GM10248 (cell line): ENCODE results near the gene LSM7.

Experiments
- CTCF ChIA-PET: fragments of 300-600 bp; sonication (Branson Sonifier 250); formaldehyde crosslinking; extraction: SDS; loops from one replicate; lab custom pipeline; 2021; ENCODE audit warnings: antibody characterized with exemption; lab: Yijun Ruan, JAX
- POLR2A ChIA-PET: fragments of 350-650 bp; sonication (Branson Sonifier 250); formaldehyde crosslinking; extraction: SDS; loops from one replicate; lab custom pipeline; 2020; ENCODE audit warnings: antibody characterized with exemption; lab: Yijun Ruan, JAX
- DNase-seq: peaks from one replicate; pipeline ENCODE4 v3.0.0; 2012; ENCODE audit errors: extremely low spot score
- TF ChIP-seq, protein P1 (sequence below): IDR thresholded peaks from 2 replicates; pipeline ENCODE4 v1.5.1; 2012; ENCODE audit warnings: mild to moderate bottlenecking, low read depth; ENCODE audit errors: extremely low read depth, missing control alignments, control extremely low read depth

Gene LSM7

DNA sequence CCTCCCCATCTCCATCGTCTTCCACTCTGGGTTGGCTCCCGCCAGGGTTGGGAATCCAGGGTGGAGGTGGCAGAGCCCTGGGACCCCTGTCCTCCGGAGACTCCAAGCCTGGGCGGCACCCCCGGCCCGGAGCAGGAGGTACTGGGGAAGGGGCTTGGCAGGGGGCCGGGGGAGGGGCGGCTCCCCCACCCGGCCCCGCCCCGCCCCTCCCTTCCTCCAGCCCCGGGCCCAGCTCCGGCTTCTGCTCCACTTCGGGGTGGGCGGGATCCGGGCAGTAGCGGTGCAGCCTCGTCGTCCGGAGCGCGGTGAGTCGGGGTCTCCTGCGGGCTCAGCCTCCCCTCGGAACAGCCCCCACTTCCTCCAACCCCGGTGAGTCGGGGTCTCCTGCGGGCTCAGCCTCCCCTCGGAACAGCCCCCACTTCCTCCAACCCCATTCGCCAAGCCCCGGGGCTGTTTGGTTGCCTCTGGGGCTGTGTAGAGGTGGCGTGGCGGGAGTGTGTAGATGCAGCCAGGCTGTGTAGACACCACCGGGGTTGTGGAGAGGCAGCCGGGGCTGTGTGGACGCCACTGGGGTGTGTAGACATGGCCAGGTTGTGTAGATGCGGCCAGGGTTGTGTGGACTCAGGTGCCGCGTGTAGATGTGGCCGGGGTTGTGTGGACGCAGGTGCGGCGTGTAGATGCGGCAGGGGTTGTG, 31.8 kb upstream of the LSM7 start, which contains the start of gene TMPRSS9:
Gene TMPRSS9 (plus strand): TSS at position 274 of the 694 bp plus-strand sequence. CDS start 29,521 bp downstream, outside the sequence.
- CTCF ChIA-PET: no interaction called here
- no peak for DNase-seq
- TF ChIP-seq, protein P1, sequence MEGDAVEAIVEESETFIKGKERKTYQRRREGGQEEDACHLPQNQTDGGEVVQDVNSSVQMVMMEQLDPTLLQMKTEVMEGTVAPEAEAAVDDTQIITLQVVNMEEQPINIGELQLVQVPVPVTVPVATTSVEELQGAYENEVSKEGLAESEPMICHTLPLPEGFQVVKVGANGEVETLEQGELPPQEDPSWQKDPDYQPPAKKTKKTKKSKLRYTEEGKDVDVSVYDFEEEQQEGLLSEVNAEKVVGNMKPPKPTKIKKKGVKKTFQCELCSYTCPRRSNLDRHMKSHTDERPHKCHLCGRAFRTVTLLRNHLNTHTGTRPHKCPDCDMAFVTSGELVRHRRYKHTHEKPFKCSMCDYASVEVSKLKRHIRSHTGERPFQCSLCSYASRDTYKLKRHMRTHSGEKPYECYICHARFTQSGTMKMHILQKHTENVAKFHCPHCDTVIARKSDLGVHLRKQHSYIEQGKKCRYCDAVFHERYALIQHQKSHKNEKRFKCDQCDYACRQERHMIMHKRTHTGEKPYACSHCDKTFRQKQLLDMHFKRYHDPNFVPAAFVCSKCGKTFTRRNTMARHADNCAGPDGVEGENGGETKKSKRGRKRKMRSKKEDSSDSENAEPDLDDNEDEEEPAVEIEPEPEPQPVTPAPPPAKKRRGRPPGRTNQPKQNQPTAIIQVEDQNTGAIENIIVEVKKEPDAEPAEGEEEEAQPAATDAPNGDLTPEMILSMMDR: no peak
- POLR2A ChIA-PET: interaction anchor here (0.6 kb wide), 1 partner anchor 63 kb away, joined by 3 read pairs; no protein-coding TSS in a partner anchor

GRCh38 chr19:2358548-2359173, 30.3 kb upstream of the LSM7 start:
- POLR2A ChIA-PET: no interaction called here
- TF ChIP-seq, protein P1: no peak
- CTCF ChIA-PET: interaction anchor here (1.6 kb wide), 1 partner anchor 82 kb away, joined by 3 read pairs; no protein-coding TSS in a partner anchor
- no peak for DNase-seq

- no peak for DNase-seq
- POLR2A ChIA-PET: no interaction called here
- CTCF ChIA-PET: interaction anchor here (1.6 kb wide), 1 partner anchor 81 kb away, joined by 3 read pairs; no protein-coding TSS in a partner anchor
- TF ChIP-seq, protein P1: no peak
Measured at GRCh38 chr19:2357279-2358206, 29.2 kb upstream of the LSM7 start.

- ChIA-PET POLR2A (no interaction called here), CTCF (no interaction called here)
- no peak for DNase-seq
- TF ChIP-seq, protein P1: no peak
Measured at GRCh38 chr19:2356036-2356646, 27.8 kb upstream of the LSM7 start.

- ChIA-PET CTCF (interaction anchor here (1.3 kb wide), 1 partner anchor 10 kb away, joined by 3 read pairs; no protein-coding TSS in a partner anchor), POLR2A (no interaction called here)
- no peak for DNase-seq
- TF ChIP-seq, protein P1: no peak
Measured at GRCh38 chr19:2355168-2356035, 27.0 kb upstream of the LSM7 start.
